Measurements from ENCODE around the gene MPPED1.

The MPPED1 gene

GRCh38 chr22:43375951-43376455 is 35.8 kb upstream of the MPPED1 start:
- TF ChIP-seq CTCF (IDR thresholded peaks at IDR 0.05; ENCODE audit: control insufficient read depth, insufficient read depth, low read depth, low read length, missing control alignments): no peak
- H3K4me3 ChIP-seq (ENCODE audit: control insufficient read depth, low read depth, low read length): no peak overlapping the region
- DNase-seq (ENCODE audit: low read depth): no peak

DNA sequence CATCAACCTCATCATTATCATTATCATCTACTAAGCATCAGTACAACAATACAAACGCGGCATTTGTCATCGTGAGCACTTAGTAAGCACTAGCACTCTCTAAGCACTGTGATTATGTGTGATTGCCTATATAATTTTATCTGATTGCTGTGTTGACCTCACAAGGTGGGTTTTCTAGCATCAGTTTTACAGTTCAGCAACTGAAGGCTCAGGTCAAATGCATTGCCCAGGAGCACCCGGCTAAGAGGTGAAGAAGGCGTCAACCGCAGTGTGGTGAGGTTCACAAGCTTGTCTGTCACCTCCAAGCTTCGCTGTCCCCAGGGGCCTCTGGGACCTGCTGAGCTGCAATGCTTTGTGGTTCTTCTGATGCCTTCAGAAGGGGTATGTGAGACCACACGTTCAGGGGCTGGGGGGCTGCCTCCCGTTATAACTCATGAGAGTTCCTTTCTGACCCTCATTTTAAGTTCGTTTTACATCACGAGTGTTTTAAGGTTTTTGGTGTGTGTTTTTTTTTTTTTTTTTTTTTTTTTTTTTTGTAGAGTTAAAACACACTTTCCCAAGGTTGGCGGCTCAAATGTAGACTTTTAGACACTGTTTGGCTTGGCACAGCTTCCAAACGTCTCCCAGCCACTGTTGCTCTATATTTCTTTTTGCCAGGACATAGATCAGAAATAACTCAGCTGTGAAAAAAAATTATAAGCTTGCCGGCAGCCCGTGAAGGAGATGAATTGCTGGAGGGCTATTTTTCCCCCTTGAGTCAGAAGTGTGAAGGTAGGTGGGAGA is 34.9 kb upstream of the MPPED1 start:
- no peak overlapping the region for H3K4me3 ChIP-seq (ENCODE audit: control insufficient read depth, low read depth, low read length)
- TF ChIP-seq CTCF (IDR thresholded peaks at IDR 0.05; ENCODE audit: control insufficient read depth, insufficient read depth, low read depth, low read length, missing control alignments): no peak
- no peak for DNase-seq (ENCODE audit: low read depth)

GRCh38 chr22:43377548-43377895 is 34.3 kb upstream of the MPPED1 start:
- no peak for TF ChIP-seq CTCF (IDR thresholded peaks at IDR 0.05; ENCODE audit: control insufficient read depth, insufficient read depth, low read depth, low read length, missing control alignments)
- H3K4me3 ChIP-seq (ENCODE audit: control insufficient read depth, low read depth, low read length): no peak overlapping the region
- DNase-seq (ENCODE audit: low read depth): no peak

- TF ChIP-seq CTCF (IDR thresholded peaks at IDR 0.05; ENCODE audit: control insufficient read depth, insufficient read depth, low read depth, low read length, missing control alignments): no peak
- no peak for DNase-seq (ENCODE audit: low read depth)
Measured at GRCh38 chr22:43377896-43378704, 33.7 kb upstream of the MPPED1 start.

DNA sequence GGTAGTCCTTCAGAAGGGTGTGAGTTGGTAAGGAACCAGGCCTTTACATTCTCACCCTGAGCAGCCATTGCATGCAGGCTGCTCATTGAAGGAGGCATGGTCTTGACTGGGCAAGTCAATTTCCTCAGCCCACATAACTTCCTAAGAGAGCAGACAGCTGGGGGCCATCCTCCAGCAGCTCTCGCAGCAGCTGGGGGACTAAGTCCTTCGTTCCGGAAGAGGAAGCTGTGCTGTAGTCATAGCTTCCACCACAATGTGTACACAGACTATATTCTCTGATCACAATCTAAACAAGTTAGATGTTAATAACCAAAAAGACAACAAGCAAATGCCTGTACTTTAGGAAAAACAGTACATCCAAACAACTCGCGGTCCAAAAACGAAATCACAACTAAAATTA is 30.1 kb upstream of the MPPED1 start:
- H3K4me3 ChIP-seq (ENCODE audit: control insufficient read depth, low read depth, low read length): no peak overlapping the region
- DNase-seq (ENCODE audit: low read depth): no peak
- no peak for TF ChIP-seq CTCF (IDR thresholded peaks at IDR 0.05; ENCODE audit: control insufficient read depth, insufficient read depth, low read depth, low read length, missing control alignments)

More at GRCh38 chr22:43377896-43378704, 33.7 kb upstream of the MPPED1 start:
- no peak overlapping the region for H3K4me3 ChIP-seq (ENCODE audit: control insufficient read depth, low read depth, low read length)

DNA sequence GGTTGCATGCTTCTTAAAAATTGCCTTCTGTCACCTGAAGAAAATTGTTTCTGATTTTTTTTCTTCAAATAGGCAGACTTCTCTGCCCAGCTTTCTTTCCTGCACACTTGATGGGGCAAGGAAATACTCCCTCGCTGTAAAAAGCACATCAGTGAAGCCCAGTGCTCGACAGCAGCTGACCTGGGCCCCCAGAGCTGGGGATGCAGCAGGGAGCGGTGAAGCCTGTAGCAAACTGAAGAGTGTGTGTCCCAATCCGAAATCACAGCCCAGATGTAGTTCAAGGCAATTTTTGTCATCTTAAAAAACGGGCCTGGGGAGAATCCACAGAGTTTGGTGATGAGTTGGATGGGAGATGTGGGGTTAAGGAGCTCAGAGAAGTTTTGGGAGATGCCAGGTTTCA is 27.0 kb upstream of the MPPED1 start:
- H3K4me3 ChIP-seq (ENCODE audit: control insufficient read depth, low read depth, low read length): no peak overlapping the region
- TF ChIP-seq CTCF (IDR thresholded peaks at IDR 0.05; ENCODE audit: control insufficient read depth, insufficient read depth, low read depth, low read length, missing control alignments): no peak
- no peak for DNase-seq (ENCODE audit: low read depth)
